Breast epithelium (tissue), 3 donors: ENCODE measurements around the gene WASHC1.
"Not testable (repeated sequence)": the region's sequence is repeated elsewhere in the genome, so short reads cannot be mapped to it uniquely, and the experiment has no call there.

Source experiments
- CTCF ChIP-seq, 3 donors: fragments of 450-650 bp; IDR thresholded peaks; one replicate each; pipeline ENCODE4 v1.5.1; 2016 to 2017; ENCODE audit warnings: antibody characterized with exemption in 3 of 3, mild to moderate bottlenecking in 3 of 3, moderate library complexity in 3 of 3
- POLR2A ChIP-seq: fragments of 450-650 bp; IDR thresholded peaks from one replicate; pipeline ENCODE4 v1.6.1; 2016; ENCODE audit warnings: antibody characterized with exemption, mild to moderate bottlenecking, moderate library complexity
- POLR2AphosphoS5 ChIP-seq, 3 donors: sonication (generic); formaldehyde crosslinking; IDR thresholded peaks; one replicate each; pipeline ENCODE4 v1.6.1; 2017; ENCODE audit warnings: antibody characterized with exemption in 3 of 3

GRCh38 chr9:73076-73899, 44.0 kb upstream of the WASHC1 start:
- not testable (repeated sequence) for TF ChIP-seq CTCF (IDR thresholded peaks at IDR 0.05); POLR2A; POLR2AphosphoS5 (IDR thresholded peaks at IDR 0.05)
